Bronchial epithelial cell (primary cell): ENCODE data around the gene UBE2H. TPM values are rescaled to one million over a fixed set of nuclear protein-coding genes. Genes with fewer than 3 reads are reported as not detected.
"Not testable (repeated sequence)": the region's sequence is repeated elsewhere in the genome, so short reads cannot be mapped to it uniquely, and the experiment has no call there.

Source experiments
- DNase-seq: peaks from one replicate; pipeline ENCODE4 v3.0.0-alpha.2; 2010; ENCODE audit warnings: low read depth
- FAIRE-seq: peaks from 2 replicates; lab custom pipeline; 2011; peaks lifted over from hg19 to GRCh38; lab: Jason Lieb, UNC
- H3K27me3 ChIP-seq: 2 replicates; pipeline ENCODE4 v1.5.1; 2011; ENCODE audit warnings: low read length; ENCODE audit not compliant: control insufficient read depth, insufficient read depth
- H3K36me3 ChIP-seq: 2 replicates; pipeline ENCODE4 v1.5.1; 2011; ENCODE audit warnings: low read length; ENCODE audit not compliant: control insufficient read depth, insufficient read depth
- H3K4me3 ChIP-seq: 2 replicates; pipeline ENCODE4 v1.5.1; 2011; ENCODE audit warnings: mild to moderate bottlenecking, low read depth, low read length, control low read depth
- CTCF ChIP-seq: IDR thresholded peaks from 2 replicates; pipeline ENCODE4 v1.5.1; 2011; ENCODE audit warnings: mild to moderate bottlenecking, moderate library complexity, low read length, control low read depth, inconsistent platforms; ENCODE audit not compliant: insufficient read depth, severe bottlenecking
- total RNA-seq: library from RNA; depleted of rRNA; stranded (reverse); fragments of >200 nt; gene quantifications from 2 replicates; pipeline ENCODE4 v1.2.1, GENCODE V29; 2014

UBE2H gene
- total RNA-seq, 1 donor from 2014 or later = 50.0 TPM

- Histone ChIP-seq H3K27me3 (no peaks in the 10 kb centered on the region), H3K4me3 (no peak overlapping the region), H3K36me3 (peaks cover 2% of the 10 kb centered on the region)
- DNase-seq = peak; percentile 35
- TF ChIP-seq CTCF = no peak
- FAIRE-seq = no peak
Measured at GRCh38 chr7:129872054-129872453, 80.7 kb downstream of the UBE2H start.

GRCh38 chr7:129870668-129871067, 82.1 kb downstream of the UBE2H start:
- FAIRE-seq (no peak), DNase-seq (no peak)
- Histone ChIP-seq H3K36me3 (peaks cover 2% of the 10 kb centered on the region), H3K4me3 (no peak overlapping the region), H3K27me3 (no peaks in the 10 kb centered on the region)
- no peak for TF ChIP-seq CTCF

- Histone ChIP-seq H3K36me3 (peaks cover 1% of the 10 kb centered on the region), H3K4me3 (no peak overlapping the region), H3K27me3 (no peaks in the 10 kb centered on the region)
- DNase-seq (no peak), FAIRE-seq (no peak)
- no peak for TF ChIP-seq CTCF
Measured at GRCh38 chr7:129866251-129866650, 86.5 kb downstream of the UBE2H start.

GRCh38 chr7:129865925-129866201, 86.9 kb downstream of the UBE2H start:
- DNase-seq = no peak
- FAIRE-seq = no peak
- no peak for TF ChIP-seq CTCF
- Histone ChIP-seq H3K4me3 (no peak overlapping the region), H3K27me3 (no peaks in the 10 kb centered on the region), H3K36me3 (peaks cover 1% of the 10 kb centered on the region)

- H3K27me3 ChIP-seq = no peaks in the 10 kb centered on the region
- no peak overlapping the region for H3K4me3 ChIP-seq
- no peak for TF ChIP-seq CTCF
- DNase-seq (no peak), FAIRE-seq (no peak)
- peaks cover 1% of the 10 kb centered on the region for H3K36me3 ChIP-seq
Measured at GRCh38 chr7:129865093-129865924, 87.5 kb downstream of the UBE2H start.

GRCh38 chr7:129864676-129865075, 88.1 kb downstream of the UBE2H start:
- not testable (repeated sequence) for H3K36me3 ChIP-seq, DNase-seq, H3K27me3 ChIP-seq, FAIRE-seq, H3K4me3 ChIP-seq
